NCI-H524 (cell line): ENCODE results near the gene ZC3H12C.
"Not testable (repeated sequence)": the region's sequence is repeated elsewhere in the genome, so short reads cannot be mapped to it uniquely, and the experiment has no call there.

Experiments used
- DNase-seq, 2 experiments: peaks; one replicate each; lab custom pipeline; 2025; lab: John Stamatoyannopoulos, UW

Gene ZC3H12C

DNA sequence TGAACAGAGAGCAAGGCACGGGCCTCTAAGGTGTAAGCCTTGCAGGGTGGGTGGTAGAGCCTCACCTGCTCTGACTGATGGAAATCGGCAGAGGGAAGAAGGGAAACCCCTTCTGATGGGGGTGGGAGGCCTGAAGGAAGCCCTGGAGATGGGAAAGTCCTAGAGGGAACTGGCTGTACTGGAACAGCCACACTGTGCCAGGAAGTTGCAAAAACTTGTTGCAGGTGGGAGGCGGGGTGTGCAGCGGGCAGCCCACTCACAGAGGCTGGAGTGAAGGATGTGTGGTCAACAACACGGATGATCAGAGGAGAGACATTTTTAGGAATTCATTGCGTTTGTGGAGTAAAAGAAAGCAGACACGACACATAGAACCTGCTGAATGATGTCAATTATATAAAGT lies 91.3 kb downstream of the ZC3H12C start:
- no peak for DNase-seq

DNA sequence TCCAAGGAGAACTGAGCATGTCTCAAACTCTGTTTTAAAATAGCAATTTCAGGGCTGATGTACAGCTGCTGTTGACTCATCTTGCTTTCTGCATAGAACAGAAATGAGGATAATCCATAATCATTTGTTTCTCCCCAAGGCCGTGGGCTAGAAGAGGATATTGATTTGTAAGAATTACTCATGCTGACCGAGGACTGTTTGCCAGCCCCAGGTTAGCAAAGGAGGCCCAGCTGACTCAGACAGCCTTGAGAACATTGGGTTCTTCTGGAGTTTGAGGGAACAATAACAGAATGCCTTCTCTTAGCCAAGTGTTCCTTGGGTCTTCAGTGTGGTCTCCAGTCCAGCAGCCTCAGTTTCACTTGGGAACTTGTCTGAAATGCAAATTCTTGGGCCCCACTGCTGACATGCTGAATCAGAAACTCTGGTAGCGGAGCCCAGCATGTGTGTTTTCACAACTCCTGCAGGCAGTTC lies 92.0 kb downstream of the ZC3H12C start:
- DNase-seq, result no peak

DNA sequence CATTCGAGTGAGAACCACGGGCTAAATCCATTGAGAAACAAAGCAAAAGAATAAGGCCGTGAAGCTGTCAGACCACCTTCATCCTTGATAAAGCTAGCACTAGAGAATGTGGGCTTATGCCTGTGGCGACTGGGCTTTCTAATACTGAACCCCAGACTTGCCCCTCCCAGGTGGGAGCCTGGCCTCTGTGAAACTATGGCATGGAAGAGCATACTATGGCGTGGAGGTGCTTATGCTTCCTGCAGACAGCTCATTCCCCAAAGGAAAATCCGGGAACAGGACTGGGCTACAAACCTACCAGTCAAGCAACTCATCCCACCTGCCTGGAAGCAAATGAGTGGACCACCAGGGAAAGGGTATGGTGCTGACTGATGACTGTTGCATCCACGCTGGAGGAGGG lies 92.4 kb downstream of the ZC3H12C start:
- no peak for DNase-seq

DNA sequence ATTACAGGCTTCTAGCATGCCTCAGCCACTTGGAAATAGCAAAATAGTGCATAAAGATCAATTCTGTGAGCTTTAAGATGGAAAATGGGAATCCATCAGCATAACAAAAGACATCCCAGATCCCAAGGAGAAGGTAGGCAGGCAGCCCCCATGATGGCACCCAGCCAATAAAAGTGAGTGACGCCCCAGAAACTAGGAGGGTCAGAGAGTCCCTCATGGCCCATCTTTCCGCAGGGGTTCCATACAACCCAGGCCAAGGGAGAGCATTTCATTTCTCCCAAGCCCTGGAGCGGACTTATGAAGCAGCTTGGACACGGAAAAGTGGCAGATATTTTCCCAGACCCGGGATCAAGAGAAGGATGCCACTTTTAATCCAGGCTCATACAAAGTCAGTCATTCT lies 93.3 kb downstream of the ZC3H12C start:
- DNase-seq, result no peak

DNA sequence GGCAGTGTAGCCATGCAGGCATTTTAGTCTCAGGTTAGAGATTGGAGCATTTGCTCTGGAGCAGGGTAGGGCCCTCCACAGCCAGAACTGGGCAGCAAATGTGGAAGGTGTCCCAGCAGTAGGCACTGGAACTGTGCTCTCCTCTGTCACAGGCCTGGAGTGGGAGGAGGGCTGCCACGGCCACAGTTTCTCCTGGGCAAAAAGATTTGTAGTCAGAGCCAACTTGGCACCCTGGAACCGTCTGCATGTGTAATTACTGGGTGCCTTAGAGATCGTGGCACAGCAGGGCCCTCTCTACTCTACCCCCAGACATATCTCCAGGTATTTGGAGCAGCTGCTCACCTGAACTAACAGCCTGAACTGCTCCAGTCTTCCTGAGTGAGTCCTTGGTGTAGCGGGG lies 93.7 kb downstream of the ZC3H12C start:
- no peak for DNase-seq

DNA sequence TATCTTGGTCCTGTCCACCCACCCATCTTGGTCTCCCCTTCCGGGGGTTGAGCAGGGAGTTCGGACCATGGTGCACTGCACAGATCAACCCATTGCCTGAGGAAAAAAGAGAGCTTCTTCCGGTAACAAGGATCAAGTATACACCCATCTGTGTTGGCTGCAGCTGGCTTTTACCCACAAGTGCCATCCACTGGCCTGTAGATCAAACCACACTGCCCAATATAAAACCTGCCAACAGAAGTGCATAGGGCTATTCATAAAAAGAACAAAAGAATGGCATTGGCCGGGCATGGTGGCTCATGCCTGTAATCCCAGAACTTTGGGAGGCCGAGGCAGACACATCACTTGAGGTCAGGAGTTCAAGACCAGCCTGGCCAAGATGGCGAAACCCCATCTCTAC lies 94.5 kb downstream of the ZC3H12C start:
- no peak for DNase-seq

DNA sequence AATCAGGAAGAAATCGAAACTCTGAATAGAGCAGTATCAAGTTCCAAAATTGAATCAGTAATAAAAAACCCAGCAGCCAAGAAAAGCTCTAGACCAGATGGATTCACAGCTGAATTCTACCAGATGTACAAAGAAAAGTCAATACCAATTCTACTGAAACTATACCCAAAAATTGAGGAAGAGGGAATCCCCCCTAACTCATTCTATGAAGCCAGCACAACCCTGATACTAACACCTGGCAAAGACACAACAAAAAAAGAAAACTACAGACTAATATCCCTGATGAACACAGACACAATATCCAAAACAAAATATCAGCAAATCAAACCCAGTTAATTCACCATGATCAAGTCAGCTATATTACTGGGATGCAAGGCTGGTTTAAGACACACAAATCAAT lies 97.7 kb downstream of the ZC3H12C start:
- DNase-seq, result no peak

DNA sequence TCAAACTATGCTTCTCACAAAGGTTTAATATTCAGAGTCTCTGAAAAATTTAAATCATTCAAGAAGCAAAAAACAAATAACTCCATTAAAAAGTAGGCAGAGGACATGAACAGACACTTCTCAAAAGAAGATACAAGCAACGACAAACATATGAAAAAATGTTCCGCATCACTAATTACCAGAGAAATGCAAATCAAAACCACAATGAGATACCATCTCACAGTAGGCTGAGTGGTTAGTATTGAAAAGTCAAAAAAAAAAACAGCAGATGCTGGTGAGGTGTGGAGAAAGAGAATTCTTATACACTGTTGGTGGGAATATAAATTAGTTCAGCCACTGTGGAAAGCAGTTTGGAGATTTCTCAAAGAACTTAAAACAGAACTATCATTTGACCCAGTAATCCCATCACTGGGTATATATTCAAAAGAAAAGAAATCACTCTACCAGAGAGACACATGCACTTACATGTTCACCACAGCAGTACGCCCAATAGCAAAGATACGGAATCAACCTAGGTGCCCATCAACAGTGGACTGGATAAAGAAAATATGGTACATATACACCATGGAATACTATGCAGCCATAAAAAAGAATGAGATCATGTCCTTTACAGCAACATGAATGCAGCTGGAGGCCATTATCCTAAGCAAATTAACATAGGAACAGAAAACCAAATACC lies 99.6 kb downstream of the ZC3H12C start:
- not testable (repeated sequence) for DNase-seq

DNA sequence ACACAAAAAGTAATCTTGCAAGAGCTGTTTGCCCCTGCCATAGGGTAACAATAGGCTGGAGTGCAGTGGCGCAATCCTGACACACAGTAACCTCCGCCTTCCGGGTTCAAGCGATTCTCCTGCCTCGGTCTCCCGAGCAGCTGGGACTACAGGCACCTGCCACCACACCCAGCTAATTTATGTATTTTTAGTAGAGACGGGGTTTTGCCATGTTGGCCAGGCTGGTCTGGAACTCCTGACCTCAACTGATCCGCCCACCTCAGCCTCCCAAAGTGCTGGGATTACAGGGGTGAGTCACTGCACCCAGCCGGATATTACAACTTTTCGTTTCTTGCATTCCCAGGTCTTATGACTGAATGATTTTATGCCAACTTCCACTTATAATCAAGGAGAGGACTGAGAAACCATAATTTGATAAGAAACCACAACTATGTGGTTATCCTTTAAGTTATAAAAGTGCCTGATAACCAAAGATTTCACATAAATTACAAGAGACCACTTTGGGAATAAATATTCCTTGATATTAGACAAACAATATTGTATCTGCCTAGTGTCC lies 101.1 kb downstream of the ZC3H12C start:
- not testable (repeated sequence) for DNase-seq

DNA sequence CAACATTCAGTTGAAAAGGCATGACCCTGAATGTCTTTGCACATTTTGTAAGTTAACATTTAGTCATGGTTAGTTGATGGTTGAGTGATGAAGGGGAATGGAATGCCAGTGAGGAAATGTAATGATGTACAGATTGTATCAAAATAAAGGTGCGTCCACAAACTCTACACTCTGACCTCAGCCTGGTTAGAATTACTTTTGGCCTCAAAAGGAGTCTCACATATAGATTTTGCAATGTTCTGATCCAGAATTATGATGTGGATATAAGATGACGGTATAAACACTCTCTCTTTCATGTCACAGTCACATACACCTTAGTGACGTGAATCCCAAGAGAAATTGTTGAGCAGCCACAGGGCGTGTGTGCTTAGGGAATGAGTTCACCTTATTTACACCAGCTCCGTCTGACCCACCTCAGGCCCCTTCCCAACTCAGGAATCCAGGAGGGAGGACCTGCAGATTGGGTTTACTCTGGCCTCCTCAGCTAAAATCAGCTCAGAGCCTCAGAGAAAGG lies 103.1 kb downstream of the ZC3H12C start:
- no peak for DNase-seq

DNA sequence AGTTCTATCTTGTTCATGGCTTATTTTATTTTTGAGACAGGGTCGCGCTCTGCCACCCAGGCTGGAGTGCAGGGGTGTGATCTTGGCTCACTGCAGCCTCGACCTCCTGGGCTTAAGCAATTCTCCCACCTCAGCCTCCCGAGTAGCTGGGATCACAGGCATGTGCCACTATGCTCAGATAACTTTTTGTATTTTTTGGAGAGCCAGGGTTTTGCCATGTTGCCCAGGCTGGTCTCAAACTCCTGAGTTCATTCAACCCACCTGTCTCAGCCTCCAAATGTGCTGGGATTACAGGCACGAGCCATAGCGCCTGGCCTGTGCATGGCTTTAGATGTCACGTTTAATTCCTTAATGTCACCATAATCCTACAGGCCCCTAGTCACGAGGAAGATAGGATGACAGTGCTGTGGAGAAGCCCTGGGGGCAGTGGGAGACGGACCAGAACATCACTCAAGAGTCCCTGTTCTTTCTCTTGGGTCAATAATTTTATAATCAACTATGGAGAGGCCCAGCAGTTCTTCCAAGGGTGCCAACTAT lies 103.8 kb downstream of the ZC3H12C start:
- DNase-seq, result no peak

DNA sequence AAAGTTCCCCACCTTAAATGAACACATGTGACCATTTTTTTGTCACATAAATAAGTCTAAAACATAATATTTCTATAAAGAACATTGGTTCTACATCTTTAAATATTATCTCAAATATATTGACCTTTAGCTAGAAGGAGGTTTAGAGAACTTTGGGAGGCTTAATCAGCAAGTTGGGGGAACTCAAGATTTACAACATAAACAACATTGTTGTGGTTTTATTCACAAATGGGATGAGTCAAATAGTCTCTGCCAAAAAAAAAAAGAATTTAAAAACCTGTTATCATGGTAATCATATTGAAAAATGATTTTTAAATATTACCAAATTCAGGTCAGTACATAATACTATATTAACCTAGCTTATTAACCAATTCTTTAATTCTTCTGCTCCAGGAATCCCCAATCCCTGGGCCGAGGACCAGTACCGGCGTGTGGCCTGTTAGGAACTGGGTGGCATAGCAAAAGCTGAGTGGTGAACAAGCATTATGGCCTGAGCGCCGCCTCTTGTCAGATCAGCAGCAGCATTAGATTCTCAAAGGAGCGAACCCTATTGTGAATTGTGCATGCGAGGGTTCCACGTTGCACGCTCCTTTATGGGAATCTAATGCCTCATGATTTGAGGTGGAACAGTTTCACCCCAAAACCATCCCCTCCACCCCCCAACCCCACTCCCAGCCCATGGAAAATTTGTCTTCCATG lies 105.0 kb downstream of the ZC3H12C start:
- DNase-seq, result no peak

DNA sequence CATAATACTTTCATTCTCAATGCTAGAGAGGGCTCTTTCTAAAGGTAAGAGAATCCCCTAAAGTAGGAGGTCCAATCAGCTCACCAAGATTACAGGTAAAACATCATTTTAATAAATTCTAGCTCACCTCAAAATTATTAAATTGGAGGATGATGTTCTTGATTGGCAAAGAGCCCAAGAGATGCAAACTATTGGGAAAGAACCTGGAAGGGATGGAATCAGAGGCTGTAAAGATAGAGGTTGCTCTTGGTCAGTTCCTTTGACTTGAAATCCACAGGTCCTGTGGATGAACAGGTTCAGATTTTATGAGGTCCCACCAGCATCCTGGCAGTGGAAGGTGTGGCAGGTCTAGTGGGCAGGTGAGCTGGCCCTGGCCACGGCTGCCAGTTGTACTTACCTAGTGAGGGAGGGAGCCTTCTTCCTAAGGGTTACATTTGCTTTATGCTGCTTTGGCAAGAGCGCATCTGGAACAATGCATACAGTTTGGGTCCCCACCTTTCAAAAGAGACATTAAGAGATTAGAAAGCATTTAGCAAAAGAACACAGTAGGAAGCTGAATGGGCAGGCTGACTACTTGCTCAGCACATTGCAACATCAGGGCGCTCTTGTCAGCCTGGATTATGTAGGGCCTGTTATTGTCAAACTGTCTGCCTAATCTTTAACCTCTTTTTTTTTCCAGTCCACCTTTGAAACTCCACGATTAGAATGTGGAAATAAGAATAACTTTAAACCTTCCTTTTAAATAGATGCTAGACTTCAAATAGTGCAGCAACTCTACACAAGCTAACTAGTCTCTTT lies 106.2 kb downstream of the ZC3H12C start:
- no peak for DNase-seq

DNA sequence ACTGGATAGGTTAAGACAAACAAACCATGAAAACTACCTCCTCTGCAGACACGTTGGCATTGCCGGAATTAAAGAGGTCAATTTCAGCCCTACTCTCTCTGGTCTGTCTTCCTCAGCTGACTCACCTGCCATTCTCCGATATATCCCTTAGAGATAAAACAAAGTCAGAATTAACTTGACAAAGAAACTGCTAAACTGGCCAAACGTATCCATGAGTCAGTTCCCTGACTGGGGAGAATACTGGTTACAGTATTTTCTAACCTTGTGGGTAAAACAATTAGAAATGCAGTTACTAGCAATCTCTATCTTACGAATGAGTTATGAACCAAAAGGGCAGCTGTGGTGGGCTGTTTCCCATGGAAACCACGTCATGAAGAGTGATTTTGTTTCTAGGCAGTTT lies 107.0 kb downstream of the ZC3H12C start:
- DNase-seq, result no peak

DNA sequence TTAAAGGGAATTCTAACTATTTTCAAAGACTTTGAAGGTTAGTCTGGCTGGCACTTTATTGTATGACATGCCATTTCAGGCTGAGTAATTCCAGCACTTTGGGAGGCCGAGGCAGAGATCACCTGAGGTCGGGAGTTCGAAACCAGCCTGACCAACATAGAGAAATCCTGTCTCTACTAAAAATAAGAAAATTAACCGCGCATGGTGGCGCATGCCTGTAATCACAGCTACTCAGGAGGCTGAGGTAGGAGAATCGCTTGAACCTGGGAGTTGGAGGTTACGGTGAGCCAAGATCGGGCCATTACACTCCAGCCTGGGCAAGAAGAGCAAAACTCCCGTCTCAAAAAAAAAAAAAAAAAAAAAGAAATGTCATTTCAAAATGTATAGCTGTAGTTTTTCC lies 107.6 kb downstream of the ZC3H12C start:
- DNase-seq, result no peak

DNA sequence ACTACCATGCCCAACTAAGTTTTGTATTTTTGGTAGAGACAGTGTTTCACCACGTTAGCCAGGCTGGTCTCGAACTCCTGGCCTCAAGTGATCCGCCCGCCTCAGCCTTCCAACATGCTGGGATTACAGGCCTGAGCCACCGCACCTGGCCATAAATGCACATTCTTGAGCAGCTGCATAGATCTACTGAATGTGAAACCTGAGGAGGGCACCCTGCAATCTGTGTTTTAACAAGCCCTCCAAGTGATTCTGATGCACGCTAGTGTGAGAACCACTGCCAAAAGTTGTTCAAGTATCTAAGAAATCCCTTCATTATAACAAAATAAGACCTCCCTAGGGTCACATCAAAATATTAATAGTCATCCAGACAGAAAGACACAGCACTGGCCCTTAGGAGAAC lies 113.9 kb downstream of the ZC3H12C start:
- peak; percentile 7 to 20 for DNase-seq

DNA sequence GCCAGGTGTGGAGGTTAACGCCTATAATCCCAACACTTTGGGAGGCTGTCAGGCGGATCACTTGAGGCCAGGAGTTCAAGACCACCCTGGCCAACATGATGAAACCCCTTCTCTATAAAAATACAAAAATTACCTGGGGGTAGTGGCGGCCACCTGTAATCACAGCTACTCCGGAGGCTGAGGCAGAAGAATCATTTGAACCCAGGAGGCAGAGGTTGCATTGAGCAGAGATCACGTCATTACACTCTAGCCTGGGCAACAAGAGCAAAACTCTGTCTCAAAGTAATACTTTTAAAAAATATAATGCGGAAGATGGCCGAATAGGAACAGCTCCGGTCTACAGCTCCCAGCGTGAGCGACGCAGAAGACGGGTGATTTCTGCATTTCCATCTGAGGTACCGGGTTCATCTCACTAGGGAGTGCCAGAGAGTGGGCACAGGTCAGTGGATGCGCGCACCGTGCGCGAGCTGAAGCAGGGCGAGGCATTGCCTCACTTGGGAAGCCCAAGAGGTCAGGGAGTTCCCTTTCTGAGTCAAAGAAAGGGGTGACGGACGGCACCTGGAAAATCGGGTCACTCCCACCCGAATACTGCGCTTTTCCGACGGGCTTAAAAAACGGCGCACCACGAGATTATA lies 115.6 kb downstream of the ZC3H12C start:
- DNase-seq, result not testable (repeated sequence)

DNA sequence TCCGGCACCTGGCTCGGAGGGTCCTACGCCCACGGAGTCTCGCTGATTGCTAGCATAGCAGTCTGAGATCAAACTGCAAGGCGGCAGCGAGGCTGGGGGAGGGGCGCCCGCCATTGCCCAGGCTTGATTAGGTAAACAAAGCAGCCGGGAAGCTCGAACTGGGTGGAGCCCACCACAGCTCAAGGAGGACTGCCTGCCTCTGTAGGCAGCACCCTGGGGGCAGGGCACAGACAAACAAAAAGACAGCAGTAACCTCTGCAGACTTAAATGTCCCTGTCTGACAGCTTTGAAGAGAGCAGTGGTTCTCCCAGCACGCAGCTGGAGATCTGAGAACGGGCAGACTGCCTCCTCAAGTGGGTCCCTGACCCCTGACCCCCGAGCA lies 116.1 kb downstream of the ZC3H12C start:
- not testable (repeated sequence) for DNase-seq

DNA sequence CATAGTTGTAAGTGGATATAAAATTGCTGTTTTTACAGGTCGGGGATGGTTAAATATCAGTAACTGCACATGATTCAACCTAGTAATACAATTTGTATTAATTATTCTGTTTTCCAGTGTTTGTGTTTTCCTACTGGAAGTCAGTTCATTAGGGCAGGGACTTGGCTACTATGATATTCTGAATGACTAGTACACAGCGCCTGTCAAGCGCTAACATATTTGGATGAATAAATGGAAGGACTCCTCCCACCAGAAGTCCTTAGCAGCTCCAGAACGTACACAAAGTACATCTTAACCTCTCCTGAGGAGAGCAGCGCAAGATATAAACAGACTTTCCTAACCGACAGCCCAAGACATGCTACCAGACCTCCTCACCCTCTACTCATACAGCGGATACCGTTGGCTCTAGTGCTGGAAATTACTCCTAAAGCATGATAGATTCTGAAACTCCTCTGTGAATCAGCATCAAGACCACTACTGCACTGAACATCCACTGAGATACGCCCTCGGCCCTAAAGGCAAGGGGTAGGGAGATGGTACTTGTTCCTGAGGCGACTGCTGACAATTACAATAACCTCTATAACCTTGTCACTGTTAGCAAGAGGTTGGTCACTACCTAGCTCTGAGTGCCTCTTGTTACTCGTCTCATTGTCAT lies 124.2 kb downstream of the ZC3H12C start:
- DNase-seq, result no peak

DNA sequence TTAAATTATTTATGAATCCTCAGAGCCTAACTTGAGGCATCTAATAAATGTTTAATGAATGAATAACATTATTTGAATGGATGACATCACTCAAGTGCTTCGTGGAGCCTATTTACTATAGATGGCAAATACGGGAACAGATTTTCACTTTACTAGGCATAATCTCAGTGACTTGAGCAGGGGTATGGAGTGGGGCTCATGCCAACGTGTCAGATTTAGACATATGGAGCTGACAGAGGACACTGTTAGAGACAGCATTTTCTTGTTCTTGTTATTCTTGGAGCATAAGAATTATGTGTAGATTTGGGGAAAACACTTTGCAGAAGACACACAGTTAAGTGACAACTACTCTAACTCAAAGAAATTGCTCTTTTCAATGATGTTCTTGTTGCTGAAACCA lies 124.7 kb downstream of the ZC3H12C start:
- no peak for DNase-seq
